ENCODE data around the gene KCNQ2. TPM values are rescaled to one million over a fixed set of nuclear protein-coding genes. Genes with fewer than 3 reads are reported as not detected.

KCNQ2 gene
- total and polyA plus RNA-seq, 10 of the 15 experiments (the other 5 are each of a cell fraction or from before 2014, with no cell fraction given): 0.06 to 0.49 (median 0.26) TPM; not detected in 7

GRCh38 chr20:63362436-63363009 is 109.9 kb downstream of the KCNQ2 start:
- intact Hi-C loops (cut with micrococcal nuclease; ENCODE audit: unreplicated experiment) (no loop called here), in situ Hi-C loops (cut with MboI) (no loop called here)
- no peaks in the 10 kb centered on the region for H3K9me3 ChIP-seq (replicated peaks; ENCODE audit: control insufficient read depth, insufficient read depth, low read length)
- BruUV-seq (replicated peaks): no TSS peak
- H3K27me3 ChIP-seq (replicated peaks in 1 of 2; ENCODE audit: control insufficient read depth in 2 of 2, insufficient read depth in 2 of 2, low read length in 1 of 2): no peaks in the 10 kb centered on the region; a peak in 1 of 4 replicates
- H3K4me1 ChIP-seq (ENCODE audit: control insufficient read depth, insufficient read depth, low read length): no peaks in the 10 kb centered on the region
- H4K20me1 ChIP-seq (ENCODE audit: control insufficient read depth, insufficient read depth): no peaks in the 10 kb centered on the region
- ATAC-seq: no peak
- H3K79me2 ChIP-seq (ENCODE audit: control insufficient read depth, insufficient read depth, low read length): no peaks in the 10 kb centered on the region
- no peaks in the 10 kb centered on the region for H3K36me3 ChIP-seq (ENCODE audit: control insufficient read depth in 2 of 2, insufficient read depth in 2 of 2, low read length in 1 of 2)
- no peak for DNase-seq (ENCODE audit: low read depth, low spot score)
- 36% methylated on average over 16 of the region's 16 CpGs for WGBS (ENCODE audit: insufficient coverage, insufficient replicate concordance, low lambda C conversion rate, missing lambda C conversion rate)
- SMC1A ChIA-PET (ENCODE audit: uncharacterized antibody, unreplicated experiment): no interaction called here
- H2AFZ ChIP-seq (ENCODE audit: control insufficient read depth, low read depth, low read length): no peak overlapping the region
- CTCF ChIA-PET: no interaction called here
- H3K27ac ChIP-seq (ENCODE audit: control insufficient read depth, insufficient read depth): no peak overlapping the region
- H3K9ac ChIP-seq (ENCODE audit: control insufficient read depth, insufficient read depth, low read length): no peak overlapping the region
- RAD21 ChIA-PET (ENCODE audit: unreplicated experiment): no interaction called here
- no peak for TF ChIP-seq GATAD2B (conservative IDR thresholded peaks at IDR 0.05; ENCODE audit: low read depth)
- no peak for TF ChIP-seq HDAC2 (IDR thresholded peaks at IDR 0.05)
- no peak for TF ChIP-seq EED (IDR thresholded peaks at IDR 0.05; ENCODE audit: low read depth)
- TF ChIP-seq STAT1 (conservative IDR thresholded peaks at IDR 0.05): no peak
- TF ChIP-seq CEBPZ (IDR thresholded peaks at IDR 0.05; ENCODE audit: low read depth, low read length): no peak
- TF ChIP-seq BCL3 (IDR thresholded peaks at IDR 0.05; ENCODE audit: borderline replicate concordance, insufficient read depth, low read depth, low read length, poor library complexity, severe bottlenecking): no peak
- no peak for TF ChIP-seq E4F1 (IDR thresholded peaks at IDR 0.05; ENCODE audit: borderline replicate concordance, partially characterized antibody)
- no peak for TF ChIP-seq FOS (IDR thresholded peaks at IDR 0.05; ENCODE audit: borderline replicate concordance, extremely low read depth, insufficient read length)
- no peak for TF ChIP-seq ZNF274 (IDR thresholded peaks at IDR 0.05; ENCODE audit: insufficient read depth, insufficient read length)
- no peak for TF ChIP-seq CUX1 (IDR thresholded peaks at IDR 0.05; ENCODE audit: insufficient replicate concordance, low read depth, low read length)
- TF ChIP-seq SUZ12 (IDR thresholded peaks at IDR 0.05; ENCODE audit: unreplicated experiment): no peak
- no peak for TF ChIP-seq DPF2 (IDR thresholded peaks at IDR 0.05)
- no peak overlapping the region for H3K4me3 ChIP-seq
- POLR2A ChIA-PET: no interaction called here
- FAIRE-seq: no peak
- H3K4me2 ChIP-seq (ENCODE audit: control insufficient read depth, insufficient read depth): no peak overlapping the region
